ENCODE results near the gene ZNF609. TPM values are rescaled to one million over a fixed set of nuclear protein-coding genes. Genes with fewer than 3 reads are reported as not detected.
A peak's percentile ranks its signal among the peaks of the same experiment; 100 is the strongest.

ZNF609 gene
- total RNA-seq, 1 donor from 2014 or later: 80.5 TPM

GRCh38 chr15:64521201-64521600 lies 60.8 kb downstream of the ZNF609 start:
- TF ChIP-seq, protein P1, sequence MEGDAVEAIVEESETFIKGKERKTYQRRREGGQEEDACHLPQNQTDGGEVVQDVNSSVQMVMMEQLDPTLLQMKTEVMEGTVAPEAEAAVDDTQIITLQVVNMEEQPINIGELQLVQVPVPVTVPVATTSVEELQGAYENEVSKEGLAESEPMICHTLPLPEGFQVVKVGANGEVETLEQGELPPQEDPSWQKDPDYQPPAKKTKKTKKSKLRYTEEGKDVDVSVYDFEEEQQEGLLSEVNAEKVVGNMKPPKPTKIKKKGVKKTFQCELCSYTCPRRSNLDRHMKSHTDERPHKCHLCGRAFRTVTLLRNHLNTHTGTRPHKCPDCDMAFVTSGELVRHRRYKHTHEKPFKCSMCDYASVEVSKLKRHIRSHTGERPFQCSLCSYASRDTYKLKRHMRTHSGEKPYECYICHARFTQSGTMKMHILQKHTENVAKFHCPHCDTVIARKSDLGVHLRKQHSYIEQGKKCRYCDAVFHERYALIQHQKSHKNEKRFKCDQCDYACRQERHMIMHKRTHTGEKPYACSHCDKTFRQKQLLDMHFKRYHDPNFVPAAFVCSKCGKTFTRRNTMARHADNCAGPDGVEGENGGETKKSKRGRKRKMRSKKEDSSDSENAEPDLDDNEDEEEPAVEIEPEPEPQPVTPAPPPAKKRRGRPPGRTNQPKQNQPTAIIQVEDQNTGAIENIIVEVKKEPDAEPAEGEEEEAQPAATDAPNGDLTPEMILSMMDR (IDR thresholded peaks at IDR 0.05; ENCODE audit: partially characterized antibody, unreplicated experiment): no peak
- peak overlapping the region; percentile 31 for H3K27ac Mint-ChIP-seq (ENCODE audit: unreplicated experiment)

GRCh38 chr15:64521726-64522164 lies 61.4 kb downstream of the ZNF609 start:
- Mint-ChIP-seq H3K36me3 (ENCODE audit: unreplicated experiment) (no peaks in the 10 kb centered on the region), H3K27ac (ENCODE audit: unreplicated experiment) (no peak overlapping the region), H3K4me1 (ENCODE audit: low read depth, unreplicated experiment) (peaks cover 37% of the 10 kb centered on the region), H3K9me3 (ENCODE audit: unreplicated experiment) (peaks cover 6% of the 10 kb centered on the region), H3K27me3 (ENCODE audit: unreplicated experiment) (no peaks in the 10 kb centered on the region), H3K4me3 (ENCODE audit: unreplicated experiment) (no peak overlapping the region)
- TF ChIP-seq, protein P1 (IDR thresholded peaks at IDR 0.05; ENCODE audit: partially characterized antibody, unreplicated experiment): no peak
- DNase-seq: no peak

More at GRCh38 chr15:64521201-64521600, 60.8 kb downstream of the ZNF609 start:
- no peak for DNase-seq
- Mint-ChIP-seq H3K36me3 (ENCODE audit: unreplicated experiment) (no peaks in the 10 kb centered on the region), H3K4me3 (ENCODE audit: unreplicated experiment) (no peak overlapping the region), H3K9me3 (ENCODE audit: unreplicated experiment) (peaks cover 6% of the 10 kb centered on the region), H3K4me1 (ENCODE audit: low read depth, unreplicated experiment) (peaks cover 36% of the 10 kb centered on the region), H3K27me3 (ENCODE audit: unreplicated experiment) (no peaks in the 10 kb centered on the region)

- Mint-ChIP-seq H3K36me3 (ENCODE audit: unreplicated experiment) (no peaks in the 10 kb centered on the region), H3K27ac (ENCODE audit: unreplicated experiment) (no peak overlapping the region), H3K27me3 (ENCODE audit: unreplicated experiment) (no peaks in the 10 kb centered on the region), H3K4me1 (ENCODE audit: low read depth, unreplicated experiment) (peaks cover 37% of the 10 kb centered on the region), H3K9me3 (ENCODE audit: unreplicated experiment) (peaks cover 6% of the 10 kb centered on the region), H3K4me3 (ENCODE audit: unreplicated experiment) (no peak overlapping the region)
- no peak for DNase-seq
- TF ChIP-seq, protein P1 (IDR thresholded peaks at IDR 0.05; ENCODE audit: partially characterized antibody, unreplicated experiment): no peak
Measured at GRCh38 chr15:64522226-64522823, 61.9 kb downstream of the ZNF609 start.

DNA sequence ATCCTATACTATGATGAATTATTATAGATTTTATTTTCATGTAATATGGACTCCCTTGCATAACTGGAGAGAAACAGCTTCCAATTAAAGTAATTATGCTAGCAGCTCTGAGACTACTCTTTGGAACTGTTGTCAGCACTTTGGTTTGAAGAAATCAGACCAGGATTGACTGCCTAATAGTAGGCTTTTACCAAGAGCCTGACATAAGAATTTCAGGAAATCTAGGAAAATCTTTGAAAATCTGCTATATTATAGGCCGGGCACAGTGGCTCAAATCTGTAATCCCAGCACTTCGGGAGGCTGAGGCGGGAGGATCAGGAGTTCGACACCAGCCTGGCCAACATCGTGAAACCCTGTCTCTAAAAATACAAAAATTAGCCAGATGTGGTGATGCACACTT lies 62.9 kb downstream of the ZNF609 start:
- TF ChIP-seq, protein P1 (IDR thresholded peaks at IDR 0.05; ENCODE audit: partially characterized antibody, unreplicated experiment): no peak
- H3K27me3 Mint-ChIP-seq (ENCODE audit: unreplicated experiment): peaks cover 4% of the 10 kb centered on the region
- H3K9me3 Mint-ChIP-seq (ENCODE audit: unreplicated experiment): peaks cover 4% of the 10 kb centered on the region

DNA sequence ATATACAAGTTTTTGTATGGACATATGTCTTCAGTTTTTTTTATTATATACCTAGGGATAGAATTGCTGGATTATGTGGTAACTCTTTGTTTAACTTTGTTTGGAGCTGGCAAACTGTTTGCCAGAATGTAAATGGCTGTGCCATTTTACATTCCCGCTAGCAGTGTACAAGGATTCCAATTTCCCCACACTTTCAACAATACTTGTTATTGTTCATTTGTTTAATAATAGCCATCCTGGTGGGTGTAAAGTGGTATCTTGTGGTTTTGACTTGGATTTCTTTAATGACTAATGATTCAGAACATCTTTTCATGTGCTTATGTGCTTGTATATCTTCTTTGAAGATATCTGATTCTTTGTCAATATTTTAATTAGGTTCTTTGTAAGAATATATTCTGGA lies 64.4 kb downstream of the ZNF609 start:
- no peak for DNase-seq
- peaks cover 4% of the 10 kb centered on the region for H3K27me3 Mint-ChIP-seq (ENCODE audit: unreplicated experiment)
- H3K36me3 Mint-ChIP-seq (ENCODE audit: unreplicated experiment): peaks cover 3% of the 10 kb centered on the region
- no peak overlapping the region for H3K27ac Mint-ChIP-seq (ENCODE audit: unreplicated experiment)
- TF ChIP-seq, protein P1 (IDR thresholded peaks at IDR 0.05; ENCODE audit: partially characterized antibody, unreplicated experiment): no peak
- no peak overlapping the region for H3K4me3 Mint-ChIP-seq (ENCODE audit: unreplicated experiment)
- H3K9me3 Mint-ChIP-seq (ENCODE audit: unreplicated experiment): no peaks in the 10 kb centered on the region
- H3K4me1 Mint-ChIP-seq (ENCODE audit: low read depth, unreplicated experiment): peaks cover 28% of the 10 kb centered on the region

More for the DNA sequence above, 62.9 kb downstream of the ZNF609 start:
- DNase-seq: no peak
- H3K27ac Mint-ChIP-seq (ENCODE audit: unreplicated experiment): no peak overlapping the region
- H3K4me3 Mint-ChIP-seq (ENCODE audit: unreplicated experiment): no peak overlapping the region
- H3K36me3 Mint-ChIP-seq (ENCODE audit: unreplicated experiment): no peaks in the 10 kb centered on the region
- H3K4me1 Mint-ChIP-seq (ENCODE audit: low read depth, unreplicated experiment): peaks cover 34% of the 10 kb centered on the region

Measured in glutamatergic neuron (in vitro differentiated cells).